ENCODE results near the gene TRIM65. TPM values are rescaled to one million over a fixed set of nuclear protein-coding genes. Genes with fewer than 3 reads are reported as not detected.
A peak's percentile ranks its signal among the peaks of the same experiment; 100 is the strongest.
"Not testable (repeated sequence)": the region's sequence is repeated elsewhere in the genome, so short reads cannot be mapped to it uniquely, and the experiment has no call there.

TRIM65 gene
- total RNA-seq, 2 donors from 2014 or later = 7.0 to 9.8 TPM

DNA sequence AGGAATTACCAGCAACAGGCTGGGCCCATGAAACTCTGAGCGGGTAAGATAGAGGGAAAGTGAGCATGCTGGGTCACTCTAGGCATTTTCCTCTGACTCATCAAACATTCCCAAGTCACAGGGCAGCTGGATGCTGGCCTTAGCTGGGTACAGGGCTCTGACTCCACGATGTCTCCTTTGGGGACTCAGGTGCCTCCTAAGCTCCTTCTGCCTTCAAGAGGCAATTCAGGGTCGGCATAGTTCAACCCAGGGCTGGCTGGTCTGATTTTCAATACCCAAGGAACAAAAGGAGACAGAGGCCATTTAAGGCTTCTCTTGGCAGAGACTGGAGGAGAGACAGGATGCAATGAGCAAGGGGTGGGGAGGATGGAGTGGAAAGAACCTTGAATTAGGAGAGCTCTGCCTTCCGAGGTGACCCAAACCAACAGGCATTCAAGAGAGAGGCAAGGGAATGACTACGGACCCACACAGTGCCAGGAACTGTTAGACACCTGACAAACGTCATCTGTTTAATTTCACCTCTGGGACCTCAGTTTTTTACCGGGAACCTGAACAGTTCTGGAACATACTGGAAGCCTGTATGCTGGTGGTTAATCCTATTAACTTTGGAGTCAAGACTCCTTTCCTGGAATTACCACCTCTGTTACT, 42.5 kb downstream of the TRIM65 start:
- no peaks in the 10 kb centered on the region for H3K27me3 ChIP-seq
- H3K27ac ChIP-seq = peak overlapping the region; percentile 92 to 97
- H3K36me3 ChIP-seq = peaks cover 25% of the 10 kb centered on the region
- peaks cover 0 to 60% of the 10 kb centered on the region in 2 donors for H3K4me1 ChIP-seq
- H3K4me3 ChIP-seq = peak overlapping the region; percentile 76 to 79
- TF ChIP-seq, protein P1, sequence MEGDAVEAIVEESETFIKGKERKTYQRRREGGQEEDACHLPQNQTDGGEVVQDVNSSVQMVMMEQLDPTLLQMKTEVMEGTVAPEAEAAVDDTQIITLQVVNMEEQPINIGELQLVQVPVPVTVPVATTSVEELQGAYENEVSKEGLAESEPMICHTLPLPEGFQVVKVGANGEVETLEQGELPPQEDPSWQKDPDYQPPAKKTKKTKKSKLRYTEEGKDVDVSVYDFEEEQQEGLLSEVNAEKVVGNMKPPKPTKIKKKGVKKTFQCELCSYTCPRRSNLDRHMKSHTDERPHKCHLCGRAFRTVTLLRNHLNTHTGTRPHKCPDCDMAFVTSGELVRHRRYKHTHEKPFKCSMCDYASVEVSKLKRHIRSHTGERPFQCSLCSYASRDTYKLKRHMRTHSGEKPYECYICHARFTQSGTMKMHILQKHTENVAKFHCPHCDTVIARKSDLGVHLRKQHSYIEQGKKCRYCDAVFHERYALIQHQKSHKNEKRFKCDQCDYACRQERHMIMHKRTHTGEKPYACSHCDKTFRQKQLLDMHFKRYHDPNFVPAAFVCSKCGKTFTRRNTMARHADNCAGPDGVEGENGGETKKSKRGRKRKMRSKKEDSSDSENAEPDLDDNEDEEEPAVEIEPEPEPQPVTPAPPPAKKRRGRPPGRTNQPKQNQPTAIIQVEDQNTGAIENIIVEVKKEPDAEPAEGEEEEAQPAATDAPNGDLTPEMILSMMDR (IDR thresholded peaks at IDR 0.05) = no peak
- no peak for DNase-seq (ENCODE audit: low spot score)
- no peaks in the 10 kb centered on the region for H3K9me3 ChIP-seq

DNA sequence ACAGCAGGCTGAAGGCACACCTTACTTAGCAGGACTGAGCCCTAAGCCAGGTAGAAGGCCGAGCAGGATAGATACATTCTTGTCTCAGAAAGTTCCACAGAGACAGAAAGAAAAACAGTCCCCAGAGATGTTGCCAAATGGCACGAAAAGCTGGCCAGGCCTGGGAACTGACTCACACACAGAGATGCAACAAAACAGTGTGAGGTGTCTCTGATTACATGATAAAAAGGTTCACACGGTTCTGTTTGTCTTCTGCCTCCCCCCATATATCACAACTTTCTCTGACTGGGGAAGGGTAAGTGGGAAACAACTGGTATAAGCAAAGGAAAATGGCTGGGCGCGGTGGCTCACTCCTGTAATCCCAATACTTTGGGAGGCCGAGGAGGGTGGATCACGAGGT, 43.3 kb downstream of the TRIM65 start:
- TF ChIP-seq, protein P1 (IDR thresholded peaks at IDR 0.05) = no peak
- no peak overlapping the region for H3K4me3 ChIP-seq
- H3K4me1 ChIP-seq = peaks cover 0 to 60% of the 10 kb centered on the region in 2 donors
- H3K27ac ChIP-seq = peak overlapping the region; percentile 92 to 97
- DNase-seq (ENCODE audit: low spot score) = no peak
- peaks cover 33% of the 10 kb centered on the region for H3K36me3 ChIP-seq
- no peaks in the 10 kb centered on the region for H3K9me3 ChIP-seq
- no peaks in the 10 kb centered on the region for H3K27me3 ChIP-seq

DNA sequence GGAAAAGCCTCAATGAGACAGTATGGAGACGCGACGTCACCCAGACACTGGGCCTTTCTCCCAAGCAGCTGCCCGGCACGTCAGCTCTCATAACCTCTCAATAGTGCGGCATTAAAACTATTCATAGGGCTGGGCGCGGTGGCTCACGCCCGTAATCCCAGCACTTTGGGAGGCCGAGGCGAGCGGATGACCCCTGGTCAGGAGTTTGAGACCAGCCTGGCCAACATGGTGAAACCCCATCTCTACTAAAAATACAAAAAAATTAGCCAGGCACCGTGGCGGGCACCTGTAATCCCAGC, 45.1 kb downstream of the TRIM65 start:
- not testable (repeated sequence) for DNase-seq (ENCODE audit: low spot score)
- Histone ChIP-seq H3K36me3 (peaks cover 51% of the 10 kb centered on the region), H3K27ac (peak overlapping the region; percentile 32 to 67)

DNA sequence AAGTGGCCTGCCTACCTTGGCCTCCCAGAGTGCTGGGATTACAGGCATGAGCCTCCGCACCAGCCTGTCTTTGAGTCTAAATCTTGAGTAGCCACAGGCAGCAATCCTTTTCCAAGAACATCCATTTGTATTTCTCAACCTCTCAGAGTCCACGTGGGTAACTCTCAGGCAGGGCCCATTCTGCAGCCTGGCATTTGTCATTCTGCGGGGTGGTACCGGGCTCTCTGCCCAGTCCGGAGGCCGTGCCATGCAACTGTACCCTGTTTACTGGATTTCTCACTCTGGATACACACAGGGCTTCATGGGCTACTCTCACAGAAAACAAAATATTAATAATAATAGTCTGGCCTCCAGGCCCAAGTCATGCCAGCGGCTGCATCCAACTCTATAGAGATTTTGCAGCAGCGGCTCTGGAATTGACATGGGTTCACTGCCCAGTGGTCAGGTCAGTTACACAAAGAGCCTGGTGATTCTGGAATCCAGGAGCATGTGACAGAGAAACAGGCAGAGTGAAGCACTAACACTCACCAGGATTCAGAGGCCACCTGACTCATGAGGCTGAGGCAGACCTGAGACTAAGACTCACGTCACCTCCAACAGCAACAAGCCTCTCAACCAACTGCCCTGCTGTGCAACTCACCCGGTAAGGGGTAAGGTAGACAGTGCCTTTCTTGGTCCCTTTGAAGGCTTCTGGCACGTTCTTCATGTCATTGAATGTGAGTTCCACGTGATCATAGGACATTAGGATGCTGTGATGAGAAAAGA, 45.6 kb downstream of the TRIM65 start:
- no peak for DNase-seq (ENCODE audit: low spot score)
- Histone ChIP-seq H3K27ac (peak overlapping the region; percentile 32 to 67), H3K4me1 (peaks cover 0 to 78% of the 10 kb centered on the region in 2 donors)

More for the DNA sequence above, 45.1 kb downstream of the TRIM65 start:
- not testable (repeated sequence) for H3K4me3 ChIP-seq, H3K27me3 ChIP-seq, H3K9me3 ChIP-seq
- peaks cover 0 to 78% of the 10 kb centered on the region in 2 donors for H3K4me1 ChIP-seq

DNA sequence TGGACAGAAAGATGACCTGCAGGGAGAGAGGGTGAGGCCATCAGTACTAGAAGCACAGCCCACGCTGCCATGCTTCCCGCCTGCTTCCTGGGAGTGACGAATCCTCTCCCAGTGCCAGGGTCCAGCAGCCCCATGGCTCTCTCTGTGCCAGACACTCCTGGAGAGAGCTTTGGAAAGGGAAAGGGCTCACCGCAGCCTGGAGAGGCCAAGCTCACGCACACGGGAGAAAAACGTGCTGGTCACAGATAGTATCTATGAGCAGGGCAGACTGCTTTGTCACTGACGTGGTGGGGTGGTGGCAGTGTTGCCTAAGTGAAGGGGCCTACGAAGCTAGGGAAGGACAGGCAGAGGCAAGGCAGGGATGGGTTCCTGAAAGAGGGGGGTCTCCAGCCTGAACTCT, 47.0 kb downstream of the TRIM65 start:
- Histone ChIP-seq H3K9me3 (no peaks in the 10 kb centered on the region), H3K4me3 (no peak overlapping the region), H3K27me3 (no peaks in the 10 kb centered on the region), H3K4me1 (peaks cover 0 to 90% of the 10 kb centered on the region in 2 donors), H3K27ac (peak overlapping the region; percentile 32 to 67), H3K36me3 (peaks cover 58% of the 10 kb centered on the region)
- TF ChIP-seq, protein P1 (IDR thresholded peaks at IDR 0.05) = no peak
- no peak for DNase-seq (ENCODE audit: low spot score)

More for the DNA sequence above, 45.6 kb downstream of the TRIM65 start:
- H3K4me3 ChIP-seq = no peak overlapping the region
- H3K27me3 ChIP-seq = no peaks in the 10 kb centered on the region
- peaks cover 56% of the 10 kb centered on the region for H3K36me3 ChIP-seq
- H3K9me3 ChIP-seq = no peaks in the 10 kb centered on the region
- TF ChIP-seq, protein P1 (IDR thresholded peaks at IDR 0.05) = no peak

DNA sequence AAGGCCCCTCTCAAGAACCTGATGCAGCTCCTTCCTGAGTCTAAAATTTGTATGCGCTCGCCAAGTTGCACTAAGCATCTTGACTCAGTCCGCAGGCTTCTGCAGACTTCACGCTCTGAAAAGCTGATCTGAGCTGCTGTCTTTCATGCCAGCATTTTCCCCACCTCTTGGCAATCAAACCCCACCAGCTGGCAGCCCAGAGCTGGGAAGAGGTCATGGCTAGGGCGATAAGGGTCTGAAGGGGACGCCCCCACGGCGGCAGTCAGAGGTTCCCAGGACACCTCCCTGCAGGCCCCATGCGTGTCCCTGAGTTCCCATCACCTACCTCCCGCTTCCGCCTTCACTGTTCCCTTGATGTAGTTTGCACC, 47.5 kb downstream of the TRIM65 start:
- Histone ChIP-seq H3K9me3 (no peaks in the 10 kb centered on the region), H3K4me3 (no peak overlapping the region), H3K27ac (peak overlapping the region; percentile 32 to 67), H3K36me3 (peaks cover 58% of the 10 kb centered on the region), H3K27me3 (no peaks in the 10 kb centered on the region), H3K4me1 (peaks cover 0 to 91% of the 10 kb centered on the region in 2 donors)
- TF ChIP-seq, protein P1 (IDR thresholded peaks at IDR 0.05) = no peak
- DNase-seq (ENCODE audit: low spot score) = no peak

Measured in right atrium auricular region (tissue), 2 donors.